HG02885 (cell line): ENCODE data around the gene GDF15.

Source experiments
- ATAC-seq: cut with Tn5 transposase; IDR thresholded peaks from one replicate; pipeline ENCODE4 v1.9.1; 2021; ENCODE audit warnings: mild to moderate bottlenecking; ENCODE audit not compliant: unreplicated experiment, poor library complexity

The GDF15 gene

DNA sequence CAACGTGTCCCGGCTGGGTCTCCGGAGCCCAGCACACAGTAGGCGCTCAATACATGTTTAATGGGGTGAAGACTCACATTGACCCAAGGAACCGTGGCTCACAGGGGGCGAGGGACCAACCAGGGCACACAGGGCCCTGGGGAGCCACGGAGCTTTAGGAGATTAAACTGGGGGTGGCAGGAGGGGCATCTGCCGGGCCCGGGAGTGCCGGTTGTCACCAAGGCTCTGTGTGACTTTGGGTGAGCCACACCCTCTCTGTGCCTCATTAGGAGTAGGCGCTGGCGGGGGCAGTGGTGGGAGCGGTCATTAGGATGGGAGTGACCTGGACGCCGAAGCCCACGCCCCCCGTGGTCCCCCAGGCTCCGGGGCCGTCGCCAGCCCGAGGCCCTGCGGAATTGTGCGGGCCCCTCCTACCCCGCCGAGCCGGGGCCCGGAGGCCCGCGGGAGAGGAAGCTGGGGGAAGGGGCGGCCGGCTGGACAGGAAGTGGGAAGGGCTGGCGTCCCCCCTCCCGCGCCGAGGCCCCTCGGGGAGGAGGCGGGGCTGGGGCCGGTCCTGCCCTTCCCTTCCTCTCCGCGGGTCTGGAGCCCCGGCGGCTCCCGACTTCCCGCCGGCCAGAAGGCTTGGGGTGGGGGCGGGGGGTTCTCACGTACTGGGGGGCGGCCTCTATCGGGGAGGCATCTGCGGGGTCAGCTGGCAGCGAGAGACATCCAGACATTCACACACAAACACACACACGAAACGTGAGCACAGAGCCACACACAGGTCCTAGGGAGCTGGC is 31.5 kb downstream of the GDF15 start:
- no peak for ATAC-seq

DNA sequence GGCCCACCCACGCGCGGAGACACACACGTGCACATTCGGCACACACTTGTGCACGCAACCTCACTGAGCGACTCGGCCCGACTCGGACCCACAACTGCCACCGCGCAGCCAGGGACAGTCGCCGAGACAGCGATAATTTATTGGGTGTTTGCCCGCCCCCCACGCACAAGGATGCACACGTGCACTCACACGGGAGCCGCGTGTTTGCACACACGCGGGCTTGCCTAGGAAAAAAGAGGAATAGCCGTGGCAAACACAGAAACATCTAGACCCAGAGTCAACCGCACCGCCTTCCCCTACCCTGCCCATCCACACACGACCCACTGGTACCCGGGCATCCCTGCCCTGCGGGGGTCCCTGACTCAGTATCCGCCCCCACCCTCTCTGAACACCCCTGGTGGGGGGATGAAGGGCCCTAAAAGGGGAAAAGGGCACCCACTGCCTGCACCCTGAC is 32.1 kb downstream of the GDF15 start:
- no peak for ATAC-seq

DNA sequence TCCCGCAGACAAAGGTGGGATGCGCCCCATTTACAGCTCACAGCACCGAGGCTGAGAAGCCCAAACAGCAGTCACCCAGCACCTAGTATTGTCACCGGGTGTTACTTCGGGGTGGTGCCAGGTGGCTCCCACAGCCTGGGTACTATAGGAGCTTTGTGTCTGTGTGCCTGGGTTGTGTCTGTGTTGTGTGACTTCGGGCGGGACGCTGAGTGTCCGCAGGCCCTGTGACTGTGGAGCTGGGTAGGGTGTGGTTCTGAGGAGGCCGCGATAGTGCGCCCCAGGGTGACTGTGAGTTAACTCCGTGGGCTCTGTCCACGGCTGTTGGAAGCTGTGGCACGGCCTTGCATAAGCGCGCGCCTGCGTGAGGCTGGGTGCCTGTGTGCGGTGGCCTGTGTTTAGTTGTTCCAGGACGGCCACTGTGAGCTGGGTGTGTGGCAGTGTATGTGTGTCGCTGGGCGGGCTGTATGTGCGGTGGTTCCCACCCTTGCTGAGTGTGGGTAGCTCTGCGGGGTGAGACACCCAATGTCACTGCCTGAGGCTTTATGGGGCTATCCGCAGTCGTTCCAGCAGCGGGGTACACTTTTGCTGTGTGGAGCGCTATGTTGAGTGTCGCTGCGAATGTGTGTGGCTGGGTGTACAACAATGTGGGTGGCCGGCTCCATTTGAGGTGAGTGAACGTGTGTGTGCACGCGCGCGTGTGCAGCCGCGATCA is 32.7 kb downstream of the GDF15 start:
- ATAC-seq, result peak; percentile 3

DNA sequence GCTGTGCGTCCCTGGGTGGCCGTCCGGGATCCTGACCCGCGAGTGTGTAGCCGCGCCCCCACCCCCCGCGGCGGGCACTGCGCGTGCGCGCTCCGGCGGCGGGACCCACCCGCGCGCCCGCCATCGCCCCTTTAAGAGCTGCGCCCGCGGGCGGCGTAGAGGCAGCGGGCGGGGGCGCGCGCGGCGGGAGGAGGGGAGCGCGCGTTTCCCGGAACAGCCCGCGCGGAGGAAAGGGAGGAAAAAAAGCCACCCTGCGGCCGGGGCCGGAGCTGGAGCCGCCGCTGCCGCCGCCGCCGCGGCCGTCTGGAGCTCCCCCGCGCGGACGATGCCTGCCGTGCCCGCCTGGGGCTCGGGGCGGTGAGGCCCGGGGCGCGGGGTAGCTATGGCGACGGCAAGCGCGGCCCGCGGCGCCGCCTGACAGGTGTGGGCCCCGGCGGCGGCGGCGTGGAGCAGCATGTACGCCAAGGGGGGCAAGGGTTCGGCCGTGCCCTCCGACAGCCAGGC is 33.3 kb downstream of the GDF15 start, which contains the start of gene SSBP4:
Gene SSBP4 (plus strand): TSS at position 204 of the 504 bp plus-strand sequence. CDS start 251 bp downstream, at position 455.
- ATAC-seq, result peak; percentile 49

DNA sequence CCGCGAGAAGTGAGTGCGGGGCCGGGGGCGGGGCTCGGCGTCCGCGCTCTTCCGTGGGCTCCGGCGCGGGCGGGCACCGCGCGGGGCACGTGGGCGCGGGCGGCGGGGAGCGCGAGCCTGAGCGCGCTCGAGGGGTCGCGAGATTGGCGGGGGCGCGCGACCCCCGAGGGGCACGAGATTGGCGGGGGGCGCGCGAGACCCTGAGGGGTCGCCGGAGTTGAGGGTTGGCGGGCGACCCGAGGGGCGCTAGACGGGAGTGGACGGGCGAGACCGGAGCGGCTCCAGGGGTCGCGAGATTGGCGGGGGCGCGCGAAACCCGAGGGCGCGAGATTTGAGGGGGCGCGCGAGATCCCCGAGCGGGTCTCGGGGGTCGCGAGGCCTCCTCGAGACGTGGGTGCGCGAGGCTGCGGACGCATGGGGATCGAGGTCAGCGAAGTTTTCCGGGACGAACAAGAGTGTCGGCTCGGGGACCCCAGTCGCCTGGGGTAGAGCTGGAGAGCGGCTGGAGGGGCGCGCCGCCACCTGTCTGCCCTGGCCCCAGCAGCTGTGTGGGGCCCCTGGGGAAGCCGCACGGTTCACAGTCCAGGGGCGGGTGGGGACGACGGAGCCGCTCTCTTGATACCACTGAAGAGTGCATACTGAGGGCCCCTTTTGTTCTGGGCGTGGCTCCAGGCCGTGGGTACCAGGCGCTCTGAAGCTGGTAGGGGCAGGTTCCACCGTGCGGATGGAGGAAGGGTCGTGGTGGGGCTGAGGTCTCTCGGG is 33.9 kb downstream of the GDF15 start:
- ATAC-seq, result peak; percentile 8

DNA sequence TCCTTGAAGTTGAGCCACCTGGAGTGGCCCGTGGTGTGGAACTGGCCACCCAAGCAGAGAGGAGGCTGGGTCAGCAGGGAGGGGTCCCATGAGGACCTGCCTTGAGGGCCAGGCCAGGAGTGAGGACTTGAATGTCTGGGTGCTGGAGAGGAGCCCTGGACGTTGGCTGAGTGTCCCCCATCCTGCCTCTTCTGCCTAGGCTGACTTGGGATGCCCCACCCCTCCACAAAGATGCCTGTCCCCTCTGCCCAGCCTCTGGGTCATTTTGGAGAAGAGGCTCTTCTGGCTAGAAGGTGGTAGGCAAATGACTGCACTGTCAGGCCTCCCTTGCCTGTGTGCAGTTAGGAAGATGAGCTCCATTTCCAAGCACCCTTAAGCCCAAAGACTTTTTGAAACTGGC is 35.0 kb downstream of the GDF15 start:
- no peak for ATAC-seq

DNA sequence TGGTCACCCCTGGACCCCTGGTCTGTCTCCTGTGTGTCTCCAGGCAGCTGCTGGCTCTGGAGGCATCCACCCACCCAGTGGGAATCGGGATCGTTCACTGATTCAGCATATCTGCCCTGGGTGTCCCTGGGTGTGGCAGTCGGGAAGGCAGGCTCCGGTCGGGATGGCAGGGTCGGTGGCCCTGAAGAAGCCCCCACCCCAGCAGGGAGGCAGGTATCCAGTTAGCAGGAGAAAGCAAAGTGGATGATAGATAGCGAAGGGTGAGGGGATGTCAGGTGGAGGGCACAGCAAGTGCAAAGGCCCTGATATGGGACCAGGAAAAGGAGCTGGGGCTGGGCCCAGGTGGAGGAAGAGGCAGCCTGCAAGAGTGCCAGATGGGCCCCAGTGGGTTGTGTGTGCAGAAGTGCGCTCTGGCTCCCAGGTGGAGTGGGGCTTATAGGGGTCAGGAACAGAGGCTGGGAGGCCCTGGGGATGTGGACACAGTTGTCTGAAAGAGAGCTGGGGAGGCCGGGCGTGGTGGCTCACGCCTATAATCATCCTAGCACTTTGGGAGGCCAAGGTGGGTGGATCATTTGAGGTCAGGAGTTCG is 35.5 kb downstream of the GDF15 start:
- no peak for ATAC-seq

DNA sequence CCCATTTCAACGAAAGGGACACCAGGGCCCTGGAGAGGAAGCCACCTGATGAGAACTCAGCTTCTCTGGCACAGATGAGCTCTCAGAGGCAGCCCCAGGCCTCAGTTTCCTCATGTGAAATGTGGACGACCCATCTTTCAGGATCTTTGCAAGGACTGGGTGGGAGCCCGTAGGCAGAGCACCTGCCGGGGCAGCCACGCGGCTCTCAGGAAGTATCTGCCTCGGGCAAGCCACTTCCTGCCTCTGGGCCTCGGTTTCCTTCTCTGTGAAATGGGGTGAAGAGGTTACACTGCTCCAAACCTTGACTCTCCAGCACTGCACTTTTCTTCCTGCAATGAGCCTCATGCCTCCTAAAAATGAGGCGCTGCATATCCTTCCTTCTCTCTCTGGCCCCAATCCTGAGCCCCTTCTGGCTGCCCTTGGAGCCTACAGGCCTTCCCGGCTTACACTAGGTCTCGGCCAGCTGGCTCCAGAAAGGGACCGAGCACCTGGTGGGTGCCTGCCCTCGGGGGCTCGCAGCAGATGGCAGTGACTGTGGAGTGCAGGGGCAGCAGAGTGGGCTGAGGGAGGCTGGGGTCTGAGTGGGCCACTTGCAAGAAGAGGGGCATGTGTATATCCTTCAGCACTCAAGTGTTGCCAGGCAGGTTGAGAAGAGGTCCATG is 36.7 kb downstream of the GDF15 start:
- ATAC-seq, result no peak

DNA sequence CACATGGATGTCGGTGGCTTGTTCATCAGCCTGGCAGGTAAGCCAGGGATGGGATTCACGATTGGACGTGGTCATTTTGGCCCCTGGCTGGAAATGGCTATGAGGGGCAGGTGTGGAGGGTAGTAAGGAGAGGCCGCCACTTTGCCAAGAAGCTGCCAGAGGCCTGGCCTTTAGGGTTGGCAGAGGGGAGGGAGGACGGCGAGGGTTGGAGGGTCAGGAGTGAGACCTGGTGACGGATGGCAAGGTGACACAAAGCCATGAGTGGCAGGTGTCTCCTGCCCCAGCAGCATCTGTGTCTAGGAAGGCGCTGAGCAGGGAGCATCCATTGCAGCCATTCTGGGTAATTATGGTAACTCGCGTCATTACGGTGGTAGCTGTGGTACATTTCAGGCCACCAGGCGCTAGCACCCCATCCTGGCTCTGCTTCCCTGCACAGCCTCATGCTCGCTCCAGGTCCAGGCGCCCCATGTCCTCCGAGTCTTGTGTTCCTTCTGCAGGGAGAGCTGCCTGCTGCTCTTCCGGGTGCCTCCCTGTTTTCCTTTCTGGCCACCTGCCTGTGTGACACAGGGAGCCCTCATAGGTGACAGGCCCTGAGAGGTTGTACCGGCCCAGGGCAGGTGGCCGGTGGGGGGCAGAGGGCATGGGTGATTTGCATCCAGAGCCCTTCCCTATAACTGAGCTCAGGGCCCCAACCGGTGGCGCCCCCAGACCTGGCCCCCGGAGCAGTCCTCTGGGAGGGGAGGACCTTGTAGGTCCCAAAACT is 37.5 kb downstream of the GDF15 start:
- no peak for ATAC-seq

DNA sequence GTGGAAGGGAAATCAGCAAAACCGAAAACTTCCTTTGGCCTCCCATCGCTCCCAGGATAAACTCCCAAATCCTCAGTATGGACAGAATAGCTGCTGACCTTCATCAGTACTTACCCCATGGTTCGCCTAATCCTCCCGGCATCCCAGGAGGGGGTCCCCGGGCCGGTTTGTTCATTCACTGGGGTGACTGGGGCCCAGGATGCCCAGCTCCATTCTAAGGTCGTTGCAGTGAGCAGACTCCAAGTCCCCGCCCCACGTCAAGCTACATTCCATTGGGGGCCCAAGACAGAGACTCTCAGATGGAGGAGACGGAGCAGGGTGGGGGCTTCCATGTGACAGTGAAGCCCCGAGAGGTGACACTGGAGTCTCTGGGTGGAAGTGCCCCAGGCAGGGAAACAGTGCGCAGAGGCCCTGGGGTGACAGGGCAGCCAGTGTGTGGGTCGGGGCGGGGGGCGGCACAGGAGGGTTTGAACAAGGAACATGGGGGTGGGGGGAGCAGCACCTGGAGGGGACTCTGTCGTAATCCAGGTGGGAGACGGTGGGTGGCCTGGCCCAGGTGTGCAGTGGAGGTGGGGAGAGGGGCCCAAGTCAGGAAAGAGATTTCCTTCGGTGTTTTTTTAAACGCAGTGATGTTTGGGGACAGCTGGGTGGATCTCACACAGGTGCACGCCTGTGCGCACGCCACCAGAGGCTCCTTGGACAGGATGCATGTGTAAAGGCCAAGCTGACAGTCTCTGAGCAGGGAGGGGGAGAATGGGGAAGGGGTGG is 38.3 kb downstream of the GDF15 start:
- no peak for ATAC-seq

DNA sequence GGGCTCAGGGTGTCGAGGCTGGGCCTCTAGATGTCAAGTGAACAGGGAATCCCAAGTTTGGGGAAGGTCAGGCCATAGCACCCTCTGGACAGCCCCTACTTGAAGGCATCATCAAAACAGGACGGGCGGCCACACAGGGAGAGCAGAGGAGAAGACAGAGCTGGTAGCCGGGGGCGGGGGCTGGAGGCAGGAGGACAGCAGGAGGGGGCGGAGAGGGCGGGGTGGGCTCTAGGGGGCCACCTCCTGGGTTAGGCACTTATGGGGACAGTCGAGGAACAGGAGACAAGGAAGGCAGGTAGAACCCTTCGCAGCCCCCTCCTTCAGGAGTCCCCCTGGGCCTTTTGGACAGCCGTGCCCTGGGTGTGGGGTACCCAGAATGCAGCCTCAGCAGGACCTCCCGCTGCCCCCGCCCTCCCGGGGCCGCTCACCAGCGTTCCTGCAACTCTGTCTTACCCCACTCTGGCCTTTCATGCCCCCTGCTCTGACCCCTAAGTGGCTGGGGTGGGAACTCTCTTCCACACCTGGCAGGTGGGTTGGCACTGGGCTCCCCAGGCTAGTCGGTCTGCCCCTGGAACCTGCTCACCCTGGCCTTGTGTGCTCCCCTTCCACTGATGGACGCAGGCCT is 39.0 kb downstream of the GDF15 start:
- ATAC-seq, result no peak

DNA sequence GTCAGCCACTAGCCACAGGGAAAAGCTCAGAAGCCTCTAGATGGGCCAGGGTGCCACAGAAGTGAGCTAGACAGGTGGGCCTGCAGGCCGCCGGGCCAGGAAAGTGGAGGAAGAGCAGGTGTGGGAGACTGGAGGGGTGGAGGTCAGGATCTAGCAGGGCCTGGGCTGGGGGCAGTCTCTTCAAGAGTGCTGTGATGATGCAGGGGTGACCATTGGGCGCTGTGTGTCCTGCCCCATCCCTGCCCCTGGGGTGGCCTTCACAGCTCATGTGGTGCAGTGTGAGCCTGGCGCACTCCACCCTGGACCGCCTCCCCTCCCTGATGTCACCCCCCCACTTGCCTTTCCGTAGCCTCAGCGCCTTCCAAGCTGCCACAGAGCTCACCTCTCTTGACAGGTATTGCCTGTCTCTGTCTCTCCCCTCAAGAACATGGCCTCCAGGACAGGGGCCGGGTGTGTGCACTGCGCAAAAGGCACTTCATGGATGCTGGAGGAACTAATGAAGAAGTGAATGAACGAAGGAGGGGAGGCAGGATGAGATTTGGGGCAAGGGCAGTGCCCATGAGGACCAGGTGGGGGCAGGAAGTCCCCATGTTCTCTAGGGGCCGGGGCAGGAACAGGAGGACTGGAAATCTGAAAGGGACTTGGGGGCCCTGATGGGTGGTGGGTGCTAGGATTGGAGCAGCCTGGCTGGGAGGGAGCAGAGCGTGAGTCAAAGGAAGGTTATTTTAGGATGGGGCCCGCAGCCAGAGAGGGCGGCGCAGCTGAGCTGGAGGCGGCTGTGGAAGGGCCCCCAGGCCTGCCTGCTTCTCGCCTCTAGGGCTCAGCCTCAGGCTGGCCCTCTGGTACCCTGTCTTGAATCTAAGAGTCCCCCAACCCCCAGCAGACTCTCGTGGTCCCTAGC is 39.8 kb downstream of the GDF15 start:
- ATAC-seq, result no peak

DNA sequence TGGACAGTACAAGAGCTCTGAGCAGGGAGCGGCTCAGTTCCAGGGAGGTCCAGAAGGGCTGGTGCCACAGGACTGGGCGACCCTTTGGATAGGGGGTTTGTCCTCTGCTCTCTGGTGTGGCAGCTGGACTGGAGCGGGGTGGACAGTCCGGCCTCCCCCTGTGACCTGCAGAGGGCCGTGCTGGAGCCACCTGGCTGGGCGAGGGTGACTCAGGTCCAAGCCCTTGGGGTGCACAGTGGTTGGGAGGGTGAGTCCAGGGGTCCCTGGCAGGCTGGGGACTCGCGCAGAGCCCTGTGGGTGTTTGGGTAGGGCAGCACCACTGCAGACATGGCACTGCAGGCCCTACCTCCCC is 40.4 kb downstream of the GDF15 start:
- no peak for ATAC-seq

DNA sequence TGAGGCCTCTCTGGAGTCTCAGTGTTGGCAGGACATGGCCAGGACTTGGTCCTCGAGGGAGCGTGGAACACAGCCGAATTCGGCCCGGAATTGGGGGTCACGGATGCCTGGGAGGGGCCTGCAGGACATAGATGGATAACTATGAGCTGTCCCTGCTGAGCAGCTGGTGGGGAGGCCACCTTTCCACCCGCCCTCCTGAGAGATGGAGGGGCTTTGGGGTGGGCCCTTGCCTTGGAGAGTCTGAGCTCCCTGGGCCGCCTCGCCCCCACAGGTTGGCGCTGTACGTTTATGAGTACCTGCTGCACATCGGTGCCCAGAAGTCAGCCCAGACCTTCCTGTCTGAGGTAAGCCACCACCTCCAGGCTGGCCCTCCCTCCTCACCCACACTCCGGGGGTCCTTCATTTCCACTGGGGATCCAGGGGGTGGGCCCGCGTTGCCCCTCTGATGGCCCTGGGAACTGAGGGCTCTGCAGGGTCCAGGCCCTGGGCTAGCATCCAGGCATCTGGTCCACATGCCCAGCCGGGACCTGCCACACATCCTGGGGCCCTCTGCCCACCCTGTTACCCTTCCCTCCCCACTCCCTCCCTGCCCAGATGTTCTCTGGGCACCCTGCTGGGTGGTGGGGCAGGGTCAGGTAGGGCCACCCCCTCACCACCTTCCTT is 41.3 kb downstream of the GDF15 start:
- ATAC-seq, result no peak

DNA sequence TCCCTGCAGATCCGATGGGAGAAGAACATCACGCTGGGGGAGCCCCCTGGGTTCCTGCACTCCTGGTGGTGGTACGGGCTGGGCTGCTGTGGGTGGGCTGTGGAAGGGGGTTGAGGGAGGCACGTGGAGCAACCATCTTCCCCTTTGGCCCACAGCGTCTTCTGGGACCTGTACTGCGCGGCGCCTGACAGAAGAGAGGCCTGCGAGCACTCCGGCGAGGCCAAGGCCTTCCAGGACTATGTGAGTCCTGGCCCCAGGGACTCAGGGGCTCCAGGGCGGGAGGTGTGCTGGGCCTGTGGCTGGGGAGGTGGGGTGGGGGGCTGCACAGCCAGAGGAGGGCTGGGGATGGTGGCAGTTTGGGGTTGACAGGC is 41.8 kb downstream of the GDF15 start:
- ATAC-seq, result no peak

DNA sequence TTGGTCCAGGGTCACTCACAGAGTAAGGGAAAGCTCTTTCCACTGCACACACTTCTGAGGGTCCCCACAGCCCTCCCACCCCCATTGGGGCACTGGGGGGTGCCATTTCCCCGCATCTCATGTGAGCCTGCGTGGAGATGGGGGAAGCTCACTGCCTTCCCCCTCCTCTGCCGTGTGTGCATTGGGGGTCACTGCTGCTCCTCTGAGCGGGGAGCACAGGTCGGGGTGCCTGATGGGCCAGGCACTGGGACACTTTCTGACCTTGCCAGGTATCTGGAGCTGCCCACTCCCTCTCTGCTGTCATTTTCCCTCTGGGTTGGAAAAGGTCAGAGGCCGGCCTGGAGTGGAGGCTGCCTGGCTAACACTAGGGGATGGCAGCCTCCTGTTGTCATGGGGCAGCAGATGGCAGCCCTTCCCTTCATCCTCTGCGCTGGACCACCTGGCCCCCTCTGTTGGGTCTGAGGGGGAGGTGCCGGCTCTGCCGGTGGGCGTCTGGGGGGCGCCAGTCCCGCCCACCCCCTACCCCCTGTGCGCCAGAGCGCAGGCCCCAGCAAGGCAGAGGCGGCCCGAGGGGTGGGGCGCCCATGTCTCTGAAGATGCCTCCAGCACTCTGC is 42.3 kb downstream of the GDF15 start:
- no peak for ATAC-seq
